K562 (cell line): ENCODE measurements around the gene ADAMTSL3. TPM values are rescaled to one million over a fixed set of nuclear protein-coding genes. Genes with fewer than 3 reads are reported as not detected.

Experiments
- ATAC-seq: fragments of 200-7000 bp; cut with Tn5 transposase; 3 replicates; pipeline ENCODE4 v1.9.1; 2020; ENCODE audit warnings: moderate library complexity
- BruUV-seq: library from RNA; stranded (reverse); fragments of 400-500 nt; replicated peaks from 2 replicates; lab custom pipeline; 2021; lab: Mats Ljungman, UMichigan
- CTCF ChIA-PET: fragments of 300-600 bp; formaldehyde crosslinking; extraction: SDS; loops from one replicate; lab custom pipeline; 2021; ENCODE audit warnings: low intra/inter-chr PET ratio; lab: Yijun Ruan, JAX
- POLR2A ChIA-PET: fragments of 300-600, 350-650 bp; sonication (Branson Sonifier 250); formaldehyde crosslinking; extraction: SDS; loops from one replicate; lab custom pipeline; 2021; ENCODE audit warnings: antibody characterized with exemption, inconsistent platforms; lab: Yijun Ruan, JAX
- DNase-seq, 4 experiments: peaks; one replicate each; pipeline versions ENCODE4 v3.0.0 to v3.0.0-alpha.2; 2011 to 2018; ENCODE audit warnings: low spot score in 3 of 4, mixed read lengths in 3 of 4; ENCODE audit errors: extremely low read depth in 1 of 4
- FAIRE-seq: peaks from 2 replicates; lab custom pipeline; 2011; peaks lifted over from hg19 to GRCh38; lab: Jason Lieb, UNC
- H2AFZ ChIP-seq: 2 replicates; pipeline ENCODE4 v1.6.0; 2011; ENCODE audit warnings: low read depth, low read length, control low read depth, inconsistent platforms
- H3K27ac ChIP-seq: fragments of 200-600 bp; 3 replicates; pipeline ENCODE4 v1.8.0; 2011; ENCODE audit warnings: low read depth, mild to moderate bottlenecking, control low read depth, inconsistent platforms, low read length, moderate library complexity, mixed read lengths; ENCODE audit errors: extremely low read depth
- H3K27me3 ChIP-seq, 2 experiments: fragments of 300-600 bp in 1 of 2; 2 replicates in 1 of 2; 3 replicates in 1 of 2; pipeline versions ENCODE4 v1.6.0 to v1.8.0; 2011; ENCODE audit warnings: inconsistent platforms in 2 of 2, low read length in 2 of 2, mild to moderate bottlenecking in 1 of 2, mixed read lengths in 1 of 2, moderate library complexity in 1 of 2; ENCODE audit not compliant: control insufficient read depth in 2 of 2, insufficient read depth in 2 of 2
- H3K36me3 ChIP-seq: fragments of 300-600 bp; 3 replicates; pipeline ENCODE4 v1.8.0; 2011; ENCODE audit warnings: mild to moderate bottlenecking, low read length, inconsistent platforms; ENCODE audit not compliant: control insufficient read depth, insufficient read depth
- H3K4me1 ChIP-seq, 2 experiments: fragments of 200-600 bp in 1 of 2; replicated peaks in 1 of 2; 2 replicates in 1 of 2; 3 replicates in 1 of 2; pipeline versions ENCODE4 v1.5.1 to v1.8.0; 2011; ENCODE audit warnings: inconsistent platforms in 2 of 2, low read length in 2 of 2, mild to moderate bottlenecking in 1 of 2, mixed read lengths in 1 of 2, moderate library complexity in 1 of 2; ENCODE audit not compliant: control insufficient read depth in 2 of 2, insufficient read depth in 2 of 2
- H3K4me2 ChIP-seq: 2 replicates; pipeline ENCODE4 v1.6.1; 2011; ENCODE audit warnings: low read length, control low read depth, inconsistent platforms, mixed read lengths; ENCODE audit not compliant: insufficient read depth
- H3K4me3 ChIP-seq: fragments of 200-600 bp; sonication (generic), shearing (Covaris generic); 2 replicates; pipeline ENCODE4 v1.5.1; 2016; ENCODE audit warnings: control low read depth, inconsistent platforms
- H3K79me2 ChIP-seq: fragments of 200-600 bp; 3 replicates; pipeline ENCODE4 v1.8.0; 2011; ENCODE audit warnings: low read length, inconsistent platforms; ENCODE audit not compliant: control insufficient read depth, insufficient read depth
- H3K9ac ChIP-seq, 2 experiments: 2 replicates each; pipeline versions ENCODE4 v1.6.0 to v1.6.1; 2011; ENCODE audit warnings: low read depth in 2 of 2, low read length in 2 of 2, control low read depth in 1 of 2, inconsistent platforms in 1 of 2, mild to moderate bottlenecking in 1 of 2, mixed read lengths in 1 of 2; ENCODE audit not compliant: insufficient read depth in 1 of 2
- H3K9me1 ChIP-seq: one replicate; pipeline ENCODE4 v1.6.0; 2011; ENCODE audit warnings: inconsistent platforms, mild to moderate bottlenecking, low read length, moderate library complexity; ENCODE audit not compliant: control insufficient read depth, insufficient read depth
- H3K9me3 ChIP-seq: replicated peaks from 2 replicates; pipeline ENCODE4 v1.5.1; 2011; ENCODE audit warnings: low read depth, low read length, inconsistent platforms; ENCODE audit not compliant: control insufficient read depth, insufficient read depth
- H4K20me1 ChIP-seq: replicated peaks from 2 replicates; pipeline ENCODE4 v1.6.1; 2011; ENCODE audit warnings: low read length, inconsistent platforms, mixed read lengths; ENCODE audit not compliant: control insufficient read depth, insufficient read depth
- ATF4 ChIP-seq: fragments of 450-650 bp; formaldehyde crosslinking; IDR thresholded peaks from 2 replicates; pipeline ENCODE4 v1.4.0; 2022; ENCODE audit warnings: mild to moderate bottlenecking, moderate library complexity
- ATF6 ChIP-seq: sonication (generic); formaldehyde crosslinking; IDR thresholded peaks from 2 replicates; pipeline ENCODE4 v1.4.0; 2020; ENCODE audit warnings: mild to moderate bottlenecking, missing genetic modification reagents
- ATF7 ChIP-seq: fragments of 450-650 bp; IDR thresholded peaks from 2 replicates; pipeline ENCODE4 v1.7.1; 2014; ENCODE audit warnings: mild to moderate bottlenecking, moderate library complexity
- BHLHE40 ChIP-seq: IDR thresholded peaks from 2 replicates; pipeline ENCODE4 v1.6.1; 2011; ENCODE audit warnings: low read length, improper control_type of control experiment
- BRF2 ChIP-seq: IDR thresholded peaks from 3 replicates; pipeline ENCODE4 v1.6.1; 2011; ENCODE audit warnings: borderline replicate concordance, mild to moderate bottlenecking; ENCODE audit not compliant: insufficient read length, insufficient read depth
- C11orf30 ChIP-seq: fragments of 450-650 bp; IDR thresholded peaks from 2 replicates; pipeline ENCODE4 v1.6.1; 2016; ENCODE audit warnings: low read depth, mild to moderate bottlenecking
- CC2D1A ChIP-seq: fragments of 450-650 bp; IDR thresholded peaks from 2 replicates; pipeline ENCODE4 v1.6.1; 2017; ENCODE audit warnings: mild to moderate bottlenecking
- CHD1 ChIP-seq: fragments of 200-600 bp; sonication (generic); IDR thresholded peaks from one replicate; pipeline ENCODE4 v1.6.1; 2012; ENCODE audit warnings: mild to moderate bottlenecking, moderate library complexity, low read length, inconsistent platforms
- EZH2 ChIP-seq: IDR thresholded peaks from 2 replicates; pipeline ENCODE4 v1.6.1; 2012; ENCODE audit warnings: low read depth, mild to moderate bottlenecking, inconsistent platforms, low read length, borderline replicate concordance
- HMGXB4 ChIP-seq: sonication (generic); formaldehyde crosslinking; IDR thresholded peaks from 2 replicates; pipeline ENCODE4 v1.8.1; 2023; ENCODE audit warnings: mild to moderate bottlenecking, missing genetic modification reagents
- NUFIP1 ChIP-seq: fragments of 450-650 bp; IDR thresholded peaks from 2 replicates; pipeline ENCODE4 v1.6.1; 2018; ENCODE audit not compliant: partially characterized antibody
- PHF8 ChIP-seq: fragments of 200-600 bp; sonication (generic); IDR thresholded peaks from 2 replicates; pipeline ENCODE4 v1.6.1; 2012; ENCODE audit warnings: mixed run types, mild to moderate bottlenecking, inconsistent platforms, low read length, moderate library complexity, borderline replicate concordance
- POLR3A ChIP-seq: IDR thresholded peaks from 2 replicates; pipeline ENCODE4 v1.6.1; 2011; ENCODE audit warnings: borderline replicate concordance, mild to moderate bottlenecking, moderate library complexity; ENCODE audit not compliant: insufficient read length, insufficient read depth; ENCODE audit errors: extremely low read depth
- SNIP1 ChIP-seq: fragments of 450-650 bp; IDR thresholded peaks from 2 replicates; pipeline ENCODE4 v1.7.1; 2017; ENCODE audit warnings: low read depth, mild to moderate bottlenecking
- ZNF121 ChIP-seq: sonication (generic); formaldehyde crosslinking; conservative IDR thresholded peaks from 2 replicates; pipeline ENCODE4 v1.8.0; 2022; ENCODE audit warnings: missing genetic modification reagents
- ZNF134 ChIP-seq: fragments of 250-450 bp; sonication (Bioruptor Pico); conservative IDR thresholded peaks from 2 replicates; pipeline ENCODE4 v1.4.0; 2020
- ZNF79 ChIP-seq: fragments of 250-450 bp; sonication (Bioruptor Pico); IDR thresholded peaks from 2 replicates; pipeline ENCODE4 v1.4.0; 2020; ENCODE audit warnings: low read depth, mild to moderate bottlenecking, moderate library complexity
- WGBS: fragments of 100-300 bp; shearing (Covaris generic); methylation state at CpG from one replicate; pipeline ENCODE4 v1.1.6; 2016; ENCODE audit warnings: low coverage, mixed read lengths; ENCODE audit not compliant: insufficient coverage; ENCODE audit errors: missing lambda C conversion rate; 5-methylcytosine and 5-hydroxymethylcytosine counted together
- in situ Hi-C: fragments of 300-500 bp; cut with MboI; formaldehyde crosslinking; loops from 4 replicates; pipeline ENCODE4 v1.15.0; 2018; ENCODE audit warnings: inconsistent platforms, mixed read lengths
- intact Hi-C: fragments of 100-400 bp; cut with micrococcal nuclease; formaldehyde crosslinking; loops from 2 replicates; pipeline ENCODE4 v1.14.2; 2022
- polyA plus RNA-seq, 8 experiments: library from polyadenylated mRNA; depleted of rRNA in 4 of 8; stranded (reverse) in 5 of 8; unstranded in 3 of 8; fragments of >200 nt; fragmentation: Nextera tagmentation in 2 of 8; fragmentation: Illumina TruSeq in 1 of 8; extraction: Ambion mirVana in 2 of 8; extraction: Trizol in 1 of 8; gene quantifications; 2 replicates each; pipeline versions ENCODE4 v1.2.1 to v1.2.3, GENCODE V29; 2011 to 2014; ENCODE audit warnings: inconsistent platforms in 1 of 8, missing spikeins in 1 of 8
- total RNA-seq, 7 experiments: library from RNA; depleted of rRNA in 6 of 7; stranded (reverse); fragments of >200 nt in 6 of 7; fragmentation: Illumina TruSeq in 2 of 7; extraction: Trizol in 2 of 7; gene quantifications; 2 replicates each; pipeline versions ENCODE4 v1.2.1 to v1.2.3, GENCODE V29; 2011 to 2021; ENCODE audit warnings: low replicate concordance in 1 of 7

ADAMTSL3 gene
- total and polyA plus RNA-seq, 9 of the 15 experiments (the other 6 are each of a cell fraction or from before 2014, with no cell fraction given): 0.01 to 0.18 (median 0.07) TPM; not detected in 3

GRCh38 chr15:84050076-84050475 is 396.2 kb downstream of the ADAMTSL3 start:
- H3K4me2 ChIP-seq: no peak overlapping the region
- no peaks in the 10 kb centered on the region for H4K20me1 ChIP-seq
- no peaks in the 10 kb centered on the region for H3K9me3 ChIP-seq
- WGBS: 2% methylated on average over 3 of the region's 3 CpGs
- no peak overlapping the region for H3K27ac ChIP-seq
- DNase-seq: no peak
- H2AFZ ChIP-seq: no peak overlapping the region
- CTCF ChIA-PET: no interaction called here
- in situ Hi-C loops (loop anchor here (10.0 kb wide), 1 partner anchor 1765 kb away; no protein-coding TSS in a partner anchor), intact Hi-C loops (no loop called here)
- POLR2A ChIA-PET: no interaction called here
- FAIRE-seq: no peak
- H3K4me1 ChIP-seq: no peaks in the 10 kb centered on the region
- no peak overlapping the region for H3K9ac ChIP-seq
- no peaks in the 10 kb centered on the region for H3K36me3 ChIP-seq
- no TSS peak for BruUV-seq
- no peaks in the 10 kb centered on the region for H3K79me2 ChIP-seq
- no peak for ATAC-seq
- H3K9me1 ChIP-seq: no peaks in the 10 kb centered on the region
- H3K27me3 ChIP-seq: no peaks in the 10 kb centered on the region
- no peak overlapping the region for H3K4me3 ChIP-seq
- TF ChIP-seq C11orf30: no peak
- TF ChIP-seq HMGXB4 (CRISPR knock-in tag): no peak
- TF ChIP-seq SNIP1: no peak
- TF ChIP-seq NUFIP1: no peak
- TF ChIP-seq ATF4 (CRISPR knock-in tag): no peak
- no peak for TF ChIP-seq ZNF121 (CRISPR knock-in tag)
- TF ChIP-seq ATF6 (CRISPR knock-in tag): no peak
- TF ChIP-seq ZNF134 (CRISPR knock-in tag): no peak
- TF ChIP-seq ATF7: no peak
- TF ChIP-seq PHF8: no peak
- no peak for TF ChIP-seq CHD1
- TF ChIP-seq EZH2: no peak
- TF ChIP-seq CC2D1A: no peak
- TF ChIP-seq BHLHE40: no peak
- TF ChIP-seq ZNF79 (CRISPR knock-in tag): no peak
- TF ChIP-seq BRF2: no peak
- no peak for TF ChIP-seq POLR3A
